CD4-positive, alpha-beta T cell treated with Interleukin-10 for 1 hour (primary cell): ENCODE measurements around the gene CFAP92.
A peak's percentile ranks its signal among the peaks of the same experiment; 100 is the strongest.

Source experiments
- DNase-seq: peaks from one replicate; pipeline ENCODE4 v3.0.0-alpha.2; 2020

The CFAP92 gene, protein sequence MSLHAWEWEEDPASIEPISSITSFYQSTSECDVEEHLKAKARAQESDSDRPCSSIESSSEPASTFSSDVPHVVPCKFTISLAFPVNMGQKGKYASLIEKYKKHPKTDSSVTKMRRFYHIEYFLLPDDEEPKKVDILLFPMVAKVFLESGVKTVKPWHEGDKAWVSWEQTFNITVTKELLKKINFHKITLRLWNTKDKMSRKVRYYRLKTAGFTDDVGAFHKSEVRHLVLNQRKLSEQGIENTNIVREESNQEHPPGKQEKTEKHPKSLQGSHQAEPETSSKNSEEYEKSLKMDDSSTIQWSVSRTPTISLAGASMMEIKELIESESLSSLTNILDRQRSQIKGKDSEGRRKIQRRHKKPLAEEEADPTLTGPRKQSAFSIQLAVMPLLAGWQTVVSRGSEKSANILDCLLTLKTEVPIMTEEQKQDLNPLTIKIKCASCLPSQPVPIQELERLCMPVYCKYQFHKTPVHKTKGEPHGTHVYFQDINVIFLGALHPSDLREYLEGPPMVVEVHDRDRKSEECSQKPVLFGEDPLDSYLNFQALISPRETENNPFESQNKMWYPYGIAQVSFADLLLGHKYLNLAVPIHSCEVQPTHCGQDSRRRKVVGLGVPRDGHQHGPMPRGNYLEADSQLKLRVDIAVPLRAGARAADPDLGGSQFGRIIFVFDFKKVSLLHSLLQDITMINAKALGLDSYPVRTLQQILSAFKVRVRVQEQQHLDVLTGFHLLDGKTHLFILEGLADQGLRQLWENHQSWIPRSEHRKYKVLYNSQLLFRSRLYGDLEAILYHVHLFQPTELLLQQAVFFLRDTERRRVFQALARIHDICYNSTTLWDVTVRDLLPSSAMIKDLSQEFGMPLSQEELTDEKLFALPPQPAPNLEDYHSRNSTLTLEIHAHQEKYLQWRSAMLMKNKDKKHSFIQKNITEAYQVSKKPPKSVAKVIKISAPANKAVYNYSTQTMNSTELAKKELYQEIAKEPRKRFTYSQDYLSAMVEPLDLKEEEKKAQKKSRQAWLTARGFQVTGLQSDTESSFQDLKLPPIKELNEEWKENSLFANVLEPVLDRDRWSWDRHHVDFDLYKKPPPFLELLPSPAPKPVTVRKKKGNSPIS

DNA sequence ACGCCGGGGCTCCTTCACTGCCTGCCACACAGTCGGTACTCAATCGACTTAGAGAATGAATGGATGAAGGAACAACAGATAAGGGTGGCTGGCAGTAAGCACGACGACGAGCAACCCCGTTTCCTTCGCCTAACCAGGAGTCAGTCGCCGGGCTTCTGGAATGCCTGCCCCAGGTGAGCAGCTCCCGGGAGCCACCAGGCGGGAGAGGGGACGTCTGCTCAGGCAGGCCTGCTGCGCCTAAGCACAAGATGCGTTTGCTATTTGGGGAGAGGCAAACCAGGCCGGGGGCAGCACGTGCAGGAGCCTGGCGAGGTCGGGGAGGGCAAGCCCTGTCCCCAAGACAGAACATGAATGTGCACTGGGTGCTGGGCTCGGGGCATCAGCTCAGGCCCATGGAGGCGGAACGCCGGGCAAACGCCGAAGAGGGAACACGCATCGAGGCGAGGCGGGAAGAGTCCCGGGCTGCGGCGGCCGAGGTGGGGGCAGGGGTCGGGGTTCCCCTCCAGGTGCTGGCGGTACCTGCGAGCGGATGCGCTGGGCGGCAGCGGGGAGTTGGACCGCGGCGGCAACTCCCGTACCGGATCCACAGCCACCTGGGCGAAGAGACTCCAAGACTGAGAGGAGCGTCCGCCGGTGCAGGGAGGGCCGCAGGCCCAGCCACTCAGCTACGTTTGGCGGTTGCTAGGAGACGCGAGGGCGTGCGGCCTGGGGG is at the start of gene CFAP92:
Gene CFAP92, minus strand, starts transcription at position 616 of the 712 bp plus-strand sequence. CDS start 772 bp downstream, outside the sequence.
- DNase-seq = peak; percentile 94

DNA sequence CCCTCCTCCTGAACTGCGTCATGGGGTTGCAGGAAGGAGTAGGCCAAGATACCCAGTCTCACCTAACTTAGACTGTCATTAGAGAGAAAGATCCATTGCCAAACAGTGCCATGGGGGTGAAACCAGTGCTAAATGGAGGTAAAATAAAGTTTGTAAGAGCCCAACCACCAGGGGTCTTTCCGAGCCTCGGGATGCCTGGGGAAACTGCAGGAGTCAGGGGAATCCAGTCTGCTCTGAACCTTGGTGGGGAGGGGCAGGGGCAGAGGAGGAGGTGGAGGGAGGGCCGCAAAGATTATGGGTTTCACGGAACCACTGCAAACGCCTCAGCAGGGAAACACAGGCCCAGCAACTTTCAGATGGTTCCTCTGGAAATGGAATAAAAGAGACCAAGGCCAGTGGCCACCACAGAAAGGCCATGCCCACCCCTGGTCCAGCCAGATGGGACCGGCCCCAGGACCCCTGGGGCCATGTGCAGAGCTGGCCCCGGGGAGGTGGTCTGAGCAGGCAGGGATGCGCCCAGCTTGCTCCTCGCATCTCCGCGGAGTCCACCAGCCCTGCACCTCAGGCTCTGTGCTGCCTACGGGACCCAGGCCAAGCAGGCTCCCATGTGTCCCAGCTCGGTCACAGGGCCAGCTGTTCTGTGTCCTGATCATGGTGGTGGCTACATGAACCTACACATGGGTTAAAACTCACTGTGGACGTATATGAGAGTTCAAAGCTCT is 46.9 kb upstream of the CFAP92 start:
- no peak for DNase-seq

DNA sequence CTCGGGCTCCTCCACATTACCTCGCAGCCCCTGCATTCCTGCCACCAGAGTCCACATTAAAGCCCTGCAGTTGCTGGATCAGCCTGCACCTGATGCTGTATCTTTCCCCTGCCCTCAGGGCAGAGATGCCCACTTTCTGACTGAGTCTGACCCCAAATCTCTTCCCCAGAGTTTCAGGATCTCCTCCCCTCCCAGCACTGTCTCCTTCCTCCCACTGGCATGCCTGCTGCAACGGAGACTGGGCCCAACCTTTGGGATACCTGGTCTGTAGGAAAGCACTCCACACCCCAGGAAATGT is 46.1 kb upstream of the CFAP92 start:
- no peak for DNase-seq

DNA sequence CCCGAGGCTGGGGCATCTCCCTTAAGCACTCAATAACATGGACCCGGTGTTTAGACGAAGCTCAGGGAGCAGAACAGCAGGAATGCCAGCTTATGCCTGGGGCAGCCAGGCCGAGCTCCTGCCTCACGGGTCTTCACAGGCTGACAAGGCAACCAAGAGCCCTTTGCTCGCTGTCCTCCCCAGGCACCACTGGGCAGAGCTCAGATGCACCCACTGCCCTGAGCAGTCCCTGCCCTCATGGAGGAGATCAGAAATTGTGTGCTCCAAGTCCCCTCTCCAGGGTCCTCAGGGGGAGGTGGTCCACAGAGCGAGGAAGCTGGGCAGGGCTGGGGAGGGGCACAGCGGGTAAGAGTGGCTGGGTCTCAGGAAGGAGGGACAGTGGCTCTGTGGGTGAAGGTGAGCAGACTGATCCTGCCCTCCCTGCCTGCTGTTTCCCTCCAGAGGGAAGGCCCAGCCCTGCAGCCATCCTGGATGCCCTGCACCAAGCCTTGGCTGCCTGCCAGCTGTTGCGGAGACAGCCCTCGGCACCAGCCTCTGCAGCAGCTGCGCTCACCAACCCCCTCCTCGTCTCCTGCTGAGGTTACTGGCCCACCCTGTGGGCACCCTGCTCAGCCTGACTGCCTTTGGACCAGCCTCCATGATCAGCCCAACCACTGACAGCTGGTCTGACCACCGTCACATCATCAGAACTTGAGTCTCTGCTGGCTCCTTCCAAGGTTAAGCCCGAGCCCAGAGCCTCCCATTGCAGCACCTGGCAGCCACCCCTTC is 45.6 kb upstream of the CFAP92 start:
- DNase-seq = no peak

DNA sequence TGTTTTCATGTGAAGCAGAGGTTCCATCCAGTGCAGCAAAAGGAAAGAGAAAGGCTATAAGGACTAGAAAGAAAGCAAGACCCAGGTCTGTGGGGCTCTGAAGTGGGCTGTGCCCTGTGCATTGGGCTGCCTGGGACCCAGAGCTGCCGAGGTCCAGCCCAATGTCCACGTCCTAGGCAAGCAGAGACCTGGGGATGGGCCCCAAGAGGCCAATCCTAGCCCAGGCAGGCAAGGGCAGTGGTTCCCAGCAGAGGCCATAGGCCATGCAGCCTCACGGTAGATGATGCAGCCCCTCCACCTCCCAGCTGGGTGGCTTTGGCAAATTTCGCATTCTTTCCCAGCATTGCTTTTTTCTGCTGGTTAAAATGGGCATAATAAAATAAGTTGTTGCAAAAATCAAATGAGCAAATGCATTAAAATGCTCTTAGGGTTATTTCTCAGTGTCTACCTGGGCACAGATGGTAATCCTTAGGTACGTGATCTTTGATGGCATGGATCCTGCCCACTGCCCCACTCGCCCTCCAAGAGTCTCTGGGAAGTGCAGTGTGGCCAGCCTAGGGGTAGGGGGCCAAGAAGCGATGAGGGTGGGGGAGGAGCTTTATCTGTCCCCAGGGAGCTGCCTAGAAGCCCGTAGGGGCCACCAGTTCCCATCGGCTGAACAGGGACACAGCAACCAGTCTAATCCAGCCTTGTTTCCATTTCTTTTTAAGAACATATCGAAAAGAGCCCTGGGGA is 44.4 kb upstream of the CFAP92 start:
- DNase-seq = no peak

DNA sequence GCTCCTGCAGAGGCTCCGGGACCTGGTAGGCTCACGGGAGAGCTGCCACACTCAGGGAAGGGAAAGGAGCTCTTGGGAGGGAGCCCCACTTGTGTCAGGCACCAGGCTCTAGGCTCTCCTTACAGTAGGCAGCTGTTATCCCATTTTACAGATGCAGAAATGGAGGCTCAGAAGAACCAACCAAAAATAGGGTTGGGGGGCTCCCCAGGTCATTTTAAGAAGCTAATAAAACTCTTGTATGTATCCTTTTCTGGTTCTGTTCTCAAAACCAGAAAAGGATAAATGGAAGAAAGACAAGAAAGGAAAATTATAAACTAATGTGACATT is 43.2 kb upstream of the CFAP92 start:
- DNase-seq = no peak

DNA sequence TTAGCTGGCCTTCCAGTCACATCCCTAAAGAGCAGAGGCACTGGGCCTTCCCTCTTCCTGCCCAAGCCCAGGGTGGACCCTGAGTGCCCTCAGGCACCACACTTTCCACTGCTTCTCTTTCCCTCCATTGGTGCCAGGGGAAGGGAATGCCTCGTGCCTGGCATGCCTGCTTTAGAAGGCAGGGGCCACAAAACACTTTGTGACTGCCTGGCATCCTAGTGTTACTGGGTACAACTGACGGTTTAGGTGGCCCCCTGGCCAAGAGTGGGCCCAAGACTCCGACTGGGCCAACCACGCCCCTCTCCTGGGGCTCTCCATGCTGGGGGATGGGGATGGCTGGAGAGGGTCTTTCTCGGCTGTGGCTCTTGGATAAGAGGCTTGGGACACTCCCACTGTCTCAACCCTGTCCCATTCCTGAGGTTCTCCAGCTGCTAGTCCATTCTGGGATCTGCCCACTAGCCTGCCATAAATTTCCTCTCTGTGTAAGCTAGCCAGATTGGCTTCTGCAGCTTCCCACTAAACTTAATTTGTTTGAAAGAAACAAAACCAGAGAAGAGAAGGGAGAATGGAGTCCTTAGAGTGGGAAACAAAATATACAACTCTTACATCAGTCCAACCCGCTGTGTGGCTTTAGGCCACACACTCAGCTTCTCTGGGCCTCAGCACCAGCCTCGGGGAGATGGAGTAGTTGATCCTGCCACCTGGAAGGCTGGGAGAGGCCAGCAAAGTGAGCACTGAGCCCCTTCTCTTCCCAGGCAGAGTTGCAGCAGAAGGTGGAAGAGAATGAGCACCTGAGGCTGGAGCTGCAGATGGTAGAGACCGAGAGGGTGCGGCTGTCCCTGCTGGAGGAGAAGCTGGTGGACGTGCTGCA is 42.6 kb upstream of the CFAP92 start:
- DNase-seq = no peak

DNA sequence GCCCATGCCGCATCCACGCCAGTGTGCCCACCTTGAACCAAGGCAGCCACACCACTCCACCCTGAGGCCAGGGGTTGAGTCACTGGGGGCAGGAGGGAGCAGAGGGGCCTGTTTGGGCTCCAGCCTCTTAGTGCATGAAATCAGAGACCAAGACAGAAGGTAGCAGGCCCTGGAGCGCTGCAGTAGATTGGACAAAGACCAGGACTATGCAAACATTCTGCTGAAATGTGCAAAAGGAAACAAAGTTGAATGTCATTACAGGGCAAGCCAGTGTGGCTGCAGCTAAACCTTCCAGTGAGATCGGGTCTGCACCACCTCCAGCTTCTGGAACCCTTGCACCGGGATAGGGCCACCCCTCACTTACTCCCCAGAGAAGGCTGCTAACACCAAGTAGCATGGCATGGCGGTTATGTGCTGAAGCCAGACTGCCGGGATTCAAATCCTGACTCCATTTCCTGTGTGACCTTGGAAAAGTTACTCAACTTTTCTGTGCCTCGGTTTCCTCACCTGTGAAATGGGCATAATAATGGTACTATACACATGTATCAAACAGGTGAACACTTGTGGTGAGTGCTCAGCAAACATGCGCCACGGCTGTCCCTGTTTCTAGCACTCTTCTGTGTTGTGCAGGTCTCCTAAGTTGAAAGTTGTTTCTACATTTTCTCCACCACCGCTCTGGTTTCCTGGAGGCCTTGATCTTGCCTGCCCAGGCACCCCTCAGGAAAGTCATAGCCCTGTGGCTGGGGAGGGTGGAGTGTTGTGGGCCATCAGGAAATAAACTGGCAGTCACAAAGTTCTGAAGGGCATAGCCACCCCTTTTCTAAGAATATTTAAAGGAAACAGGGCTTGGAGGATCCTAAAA is 41.7 kb upstream of the CFAP92 start:
- DNase-seq = no peak

DNA sequence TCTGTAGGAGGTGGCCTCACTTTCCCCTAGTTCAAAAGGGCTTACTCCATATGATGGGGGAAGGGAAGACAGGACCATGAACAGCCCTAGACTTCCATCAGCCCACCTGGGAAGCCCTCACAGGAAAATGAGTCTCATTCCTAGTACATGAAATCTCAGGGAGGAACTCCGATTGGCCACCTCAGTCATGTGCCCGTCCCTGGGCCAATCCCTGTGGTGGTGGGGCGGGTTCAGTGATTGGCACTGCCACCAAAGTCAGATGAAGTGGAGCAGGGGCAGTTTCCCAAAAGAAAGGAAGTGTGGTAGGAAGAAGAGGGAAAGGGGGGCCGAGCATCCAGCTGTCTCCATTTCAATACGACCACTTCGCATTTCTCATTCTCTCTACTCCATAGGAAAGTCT is 40.8 kb upstream of the CFAP92 start:
- no peak for DNase-seq

DNA sequence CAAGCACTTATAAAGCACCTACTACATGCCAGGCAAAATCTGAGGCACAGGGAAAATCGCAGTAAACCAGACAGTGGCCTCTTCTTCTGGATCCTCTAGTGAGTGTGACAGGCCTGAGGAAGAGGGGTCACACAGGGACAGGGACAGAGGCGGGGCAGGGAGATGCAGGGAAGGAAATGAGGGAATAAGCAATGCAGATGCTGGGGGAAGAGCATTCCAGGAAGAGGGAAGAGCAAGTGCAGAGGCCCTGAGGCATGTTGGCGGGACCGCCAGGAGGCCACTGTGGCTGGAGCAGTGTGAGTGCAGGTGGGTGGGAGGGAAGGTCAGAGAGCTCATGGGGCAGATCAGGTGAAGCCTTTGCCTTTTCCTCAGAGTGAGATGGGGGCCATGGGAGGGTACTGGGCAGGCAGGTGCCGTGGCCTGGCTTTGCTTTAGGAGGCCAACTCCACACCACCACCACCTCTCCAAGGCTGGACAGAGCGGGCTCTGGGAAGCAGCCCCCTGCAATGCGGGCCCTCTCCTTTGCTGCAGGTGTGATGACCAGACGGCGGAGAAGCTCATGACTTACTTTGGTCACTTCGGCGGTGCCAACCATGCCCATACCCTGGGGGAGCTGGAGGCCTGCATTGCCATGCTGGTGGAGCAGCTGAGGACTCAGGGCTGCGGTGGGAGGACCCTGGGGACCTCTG is 39.9 kb upstream of the CFAP92 start:
- no peak for DNase-seq

DNA sequence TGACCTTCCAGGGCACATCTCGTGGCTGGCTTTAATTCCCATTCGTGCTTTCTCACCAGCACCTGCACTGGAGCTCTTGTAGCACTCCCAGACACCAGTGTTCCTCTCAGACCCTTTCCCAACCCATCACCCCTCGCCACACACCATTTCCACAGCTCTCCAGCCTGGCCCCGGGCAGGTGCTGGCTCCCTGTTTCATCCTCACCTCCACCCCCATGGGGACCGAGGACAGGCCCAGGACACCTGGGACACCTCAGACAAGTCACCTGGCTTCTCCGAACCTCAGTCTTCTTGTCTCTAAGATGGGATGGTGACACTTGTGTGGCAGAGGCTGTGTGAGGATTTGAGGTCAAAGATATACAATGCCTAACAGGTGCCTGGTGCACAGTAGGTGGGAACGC is 39.3 kb upstream of the CFAP92 start:
- no peak for DNase-seq

DNA sequence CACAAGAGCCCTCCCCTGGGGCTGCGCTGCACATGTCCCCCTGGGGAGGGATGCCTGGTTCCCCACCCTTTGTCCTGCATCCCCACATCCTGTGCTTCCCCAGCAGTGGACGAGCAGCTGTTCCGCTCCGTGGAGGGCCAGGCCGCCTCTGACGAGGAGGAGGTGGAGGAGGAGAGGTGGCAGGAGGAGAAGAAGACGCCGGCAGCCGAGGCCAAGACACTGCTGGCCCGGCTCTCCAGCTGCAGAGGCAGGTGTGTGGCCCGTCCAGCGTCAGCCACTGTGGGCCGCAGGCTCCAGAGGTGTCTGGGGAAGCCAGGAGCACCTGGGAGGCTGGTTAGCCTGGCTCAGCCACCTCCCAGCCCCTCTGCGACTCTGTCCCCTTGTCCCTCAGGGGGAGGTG is 38.8 kb upstream of the CFAP92 start:
- DNase-seq = no peak

DNA sequence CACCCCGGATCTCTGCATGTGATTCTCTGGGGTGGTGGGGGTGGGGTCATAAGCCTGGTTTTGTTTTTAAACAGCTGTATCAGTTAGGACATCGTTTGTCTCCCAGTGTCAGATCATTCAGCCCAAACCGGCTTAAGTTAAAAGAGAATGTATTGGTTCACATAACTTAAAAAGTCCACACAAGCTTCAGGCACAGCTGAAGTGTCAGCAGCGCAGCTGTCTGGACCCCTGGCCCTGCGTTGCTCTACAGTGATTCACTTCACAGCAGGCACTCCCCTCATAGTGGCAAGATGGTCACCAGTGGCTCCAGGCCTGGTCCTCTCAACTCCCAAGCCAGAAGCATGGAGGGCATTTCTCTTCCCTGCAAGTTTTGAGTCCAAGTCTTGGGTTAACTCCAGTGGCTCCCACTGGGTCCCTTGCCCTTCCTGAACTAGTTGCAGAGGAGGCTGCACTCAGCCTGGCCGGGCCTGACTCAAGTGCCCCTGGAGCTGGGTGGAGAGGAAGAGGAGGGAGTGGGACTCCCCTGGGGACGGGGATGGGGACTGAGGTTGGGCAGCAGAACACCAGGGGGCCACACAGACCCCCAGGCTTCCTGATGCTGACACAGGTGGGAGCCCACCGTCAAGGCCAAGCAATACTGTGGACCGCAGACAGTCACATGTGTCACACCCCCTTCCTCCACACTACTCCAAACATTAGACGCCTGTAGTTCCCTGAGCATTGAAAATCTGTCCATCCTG is 37.8 kb upstream of the CFAP92 start:
- DNase-seq = no peak

DNA sequence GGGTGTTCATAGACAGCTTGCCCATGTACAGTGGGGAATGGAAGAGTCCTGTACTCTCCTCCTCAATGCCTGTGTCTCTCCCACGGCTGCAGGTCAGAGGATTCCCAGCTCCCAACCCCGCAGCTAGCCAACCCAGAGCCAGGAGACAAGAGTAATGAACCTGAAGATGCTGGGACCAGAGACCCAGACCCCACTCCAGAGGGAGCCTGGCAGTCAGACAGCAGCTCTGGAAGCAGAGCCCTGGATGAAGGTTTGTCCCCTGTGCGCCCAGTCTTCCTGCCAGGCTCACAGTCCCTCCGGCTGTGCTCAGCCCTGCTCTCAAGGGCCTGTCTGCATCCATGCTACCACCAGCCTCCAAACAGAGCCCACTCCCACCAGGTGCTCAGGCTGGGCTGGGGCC is 36.7 kb upstream of the CFAP92 start:
- no peak for DNase-seq

DNA sequence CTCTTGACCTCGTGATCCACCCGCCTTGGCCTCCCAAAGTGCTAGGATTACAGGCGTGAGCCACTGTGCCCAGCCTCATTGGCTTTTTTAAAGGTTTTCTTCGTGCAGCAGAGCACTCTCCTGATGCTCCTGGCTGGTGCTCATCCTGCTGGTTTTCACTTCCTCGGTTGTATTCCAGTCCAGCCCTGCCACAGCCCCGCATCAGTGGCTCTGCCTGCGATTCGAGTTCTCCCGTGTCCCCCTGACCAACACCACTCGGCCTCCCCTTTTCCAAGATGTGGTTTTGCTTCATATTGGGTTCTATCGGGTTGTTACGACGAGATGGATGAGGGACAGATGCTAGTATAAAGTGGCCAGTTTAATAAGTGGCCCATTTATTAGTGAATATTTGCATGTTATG is 35.0 kb upstream of the CFAP92 start:
- no peak for DNase-seq

DNA sequence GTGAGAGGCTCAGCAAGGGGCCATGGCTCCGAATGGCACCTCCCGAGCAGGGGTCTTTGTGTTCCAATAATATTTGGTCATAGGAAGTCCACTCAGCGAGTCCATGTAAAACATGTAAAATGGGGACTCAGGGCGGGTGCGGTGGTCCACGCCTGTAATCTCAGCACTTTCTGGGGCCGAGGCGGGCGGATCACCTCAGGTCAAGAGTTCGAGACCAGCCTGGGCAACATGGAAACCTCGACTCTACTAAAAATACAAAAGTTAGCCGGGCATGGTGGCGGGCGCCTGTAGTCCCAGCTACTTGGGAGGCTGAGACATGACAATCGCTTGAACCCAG is 33.6 kb upstream of the CFAP92 start:
- no peak for DNase-seq

DNA sequence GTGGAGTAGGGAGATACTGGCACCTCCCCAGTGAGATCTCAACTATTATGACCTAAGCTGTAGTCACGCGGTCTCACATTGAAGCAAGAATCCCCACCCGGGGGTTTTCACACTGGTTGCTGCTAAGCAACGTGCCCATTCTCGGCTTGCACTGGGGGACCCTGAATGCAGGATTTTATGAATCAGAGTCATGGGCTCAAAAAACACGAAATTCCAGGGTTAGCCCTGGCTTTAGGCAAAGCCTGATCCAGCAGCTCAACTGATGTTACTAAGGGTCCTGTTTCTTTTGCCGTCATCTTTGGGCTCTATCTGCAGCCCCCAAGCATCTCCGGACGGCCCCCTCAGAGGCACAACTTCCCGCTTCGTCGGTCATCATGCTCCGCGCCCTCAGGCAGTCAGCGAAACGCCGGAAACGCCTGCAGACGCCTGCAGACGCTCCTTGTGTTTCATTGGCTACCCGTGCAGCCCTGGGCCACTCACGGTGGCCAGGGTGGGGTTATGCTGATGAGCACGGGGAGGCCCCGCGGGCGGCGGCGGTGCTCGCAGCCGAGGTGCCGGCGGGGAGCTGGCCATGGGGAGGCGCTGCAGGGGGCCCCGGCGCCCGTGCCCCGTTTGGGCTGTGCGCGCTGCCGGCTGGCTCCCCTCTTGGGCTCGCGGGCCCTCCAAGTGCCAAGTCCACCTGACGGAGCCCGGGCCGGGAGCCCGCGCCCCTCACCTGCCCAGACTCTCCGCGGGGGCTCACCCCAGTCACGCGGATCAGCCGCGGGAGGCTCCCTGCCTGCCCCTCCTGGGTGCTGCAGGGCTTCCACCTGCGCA is 33.1 kb upstream of the CFAP92 start:
- DNase-seq = peak; percentile 94
